HCT116 (cell line): ENCODE results near the gene ACAP2.

ENCODE experiments used
- POLR2A ChIP-seq: IDR thresholded peaks from 2 replicates; pipeline ENCODE4 v1.7.0; 2011; ENCODE audit warnings: borderline replicate concordance; ENCODE audit not compliant: insufficient read depth, insufficient read length; ENCODE audit errors: extremely low read depth
- RAD21 ChIP-seq: IDR thresholded peaks from 2 replicates; pipeline ENCODE4 v1.6.1; 2012; ENCODE audit warnings: low read depth, mild to moderate bottlenecking

DNA sequence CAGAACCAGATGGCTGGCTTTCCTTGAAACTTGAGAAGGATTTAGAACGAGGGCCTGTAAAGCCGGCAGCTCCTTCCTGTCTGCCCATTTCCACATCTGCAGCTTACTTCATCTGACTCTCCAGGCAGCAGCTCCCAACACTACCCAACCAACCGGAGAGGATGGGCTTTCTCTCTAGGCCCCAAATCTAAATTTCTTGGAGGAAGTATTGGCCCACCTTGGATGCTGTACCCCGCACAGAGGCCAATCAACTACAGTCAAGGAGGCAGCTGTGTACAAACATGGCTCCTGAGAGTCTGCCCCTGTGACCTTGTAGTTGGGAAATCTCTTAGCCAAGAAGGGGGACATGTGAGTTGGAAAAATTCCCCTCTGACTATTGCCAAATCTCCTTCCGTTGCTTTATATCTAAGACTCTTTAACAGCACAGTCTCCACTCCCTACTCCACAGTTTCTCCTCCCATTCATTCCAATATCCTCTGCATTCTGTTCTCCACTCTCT lies 8.0 kb upstream of the ACAP2 start:
- no peak for TF ChIP-seq POLR2A
- TF ChIP-seq RAD21 = no peak
